PC-9 (cell line): Measurements from ENCODE around the gene FKBP5. TPM values are rescaled to one million over a fixed set of nuclear protein-coding genes. Genes with fewer than 3 reads are reported as not detected.
"Not testable (repeated sequence)": the region's sequence is repeated elsewhere in the genome, so short reads cannot be mapped to it uniquely, and the experiment has no call there.

Experiments
- BruUV-seq: library from RNA; stranded (reverse); fragments of 400-500 nt; replicated peaks from 2 replicates; lab custom pipeline; 2021; lab: Mats Ljungman, UMichigan
- CTCF ChIA-PET: fragments of 300-600 bp; sonication (Branson Sonifier 250); formaldehyde crosslinking; loops from one replicate; lab custom pipeline; 2022; ENCODE audit warnings: antibody characterized with exemption; lab: Charles Lee
- POLR2A ChIA-PET: fragments of 300-600 bp; sonication (Branson Sonifier 250); formaldehyde crosslinking; loops from one replicate; lab custom pipeline; 2022; ENCODE audit warnings: antibody characterized with exemption; ENCODE audit not compliant: unreplicated experiment; lab: Charles Lee
- DNase-seq, 2 experiments: peaks; one replicate each; pipeline versions ENCODE4 v3.0.0 to v3.0.0-alpha.2; 2015 to 2022; ENCODE audit warnings: mixed read lengths in 1 of 2
- H2AFZ ChIP-seq: fragments of 200-600 bp; sonication (generic); 2 replicates; pipeline ENCODE4 v1.8.1; 2017; ENCODE audit warnings: antibody characterized with exemption
- H3F3A ChIP-seq: fragments of 200-600 bp; sonication (generic); 2 replicates; pipeline ENCODE4 v1.8.1; 2017; ENCODE audit warnings: antibody characterized with exemption, mild to moderate bottlenecking, low read depth; ENCODE audit not compliant: insufficient read depth
- H3K27ac ChIP-seq: fragments of 200-600 bp; sonication (generic); 2 replicates; pipeline ENCODE4 v1.6.1; 2016; ENCODE audit warnings: mixed run types
- H3K27me3 ChIP-seq: fragments of 200-600 bp; sonication (generic); 2 replicates; pipeline ENCODE4 v1.6.1; 2016; ENCODE audit warnings: low read depth, mixed run types; ENCODE audit not compliant: insufficient read depth
- H3K36me3 ChIP-seq: fragments of 200-600 bp; sonication (generic); 2 replicates; pipeline ENCODE4 v1.6.1; 2016; ENCODE audit warnings: low read depth, mixed run types
- H3K4me1 ChIP-seq: fragments of 200-600 bp; sonication (generic); replicated peaks from 2 replicates; pipeline ENCODE4 v1.6.1; 2016; ENCODE audit warnings: mixed run types; ENCODE audit not compliant: insufficient read depth
- H3K4me2 ChIP-seq: fragments of 200-600 bp; sonication (generic); 2 replicates; pipeline ENCODE4 v1.6.1; 2017; ENCODE audit warnings: mixed run types
- H3K4me3 ChIP-seq: fragments of 200-600 bp; sonication (generic); 2 replicates; pipeline ENCODE4 v1.6.1; 2016; ENCODE audit warnings: mixed run types
- H3K79me2 ChIP-seq: fragments of 200-600 bp; sonication (generic); 2 replicates; pipeline ENCODE4 v1.6.1; 2017; ENCODE audit warnings: low read depth, mixed run types
- H3K9me2 ChIP-seq: fragments of 200-600 bp; sonication (generic); 2 replicates; pipeline ENCODE4 v1.8.1; 2017; ENCODE audit warnings: mild to moderate bottlenecking; ENCODE audit not compliant: insufficient read depth
- H3K9me3 ChIP-seq: fragments of 200-600 bp; sonication (generic); 2 replicates; pipeline ENCODE4 v1.8.1; 2016; ENCODE audit warnings: low read depth; ENCODE audit not compliant: insufficient read depth
- H4K20me1 ChIP-seq: fragments of 200-600 bp; sonication (generic); 2 replicates; pipeline ENCODE4 v1.8.1; 2017; ENCODE audit not compliant: insufficient read depth
- EZH2 ChIP-seq: fragments of 200-600 bp; sonication (generic); IDR thresholded peaks from 2 replicates; pipeline ENCODE4 v1.8.0; 2017; ENCODE audit warnings: antibody characterized with exemption, low read depth
- intact Hi-C: fragments of 100-400 bp; cut with micrococcal nuclease; formaldehyde crosslinking; loops from one replicate; pipeline ENCODE4 v1.10.0; 2022; ENCODE audit not compliant: unreplicated experiment
- total RNA-seq: library from RNA; stranded (reverse); gene quantifications from 2 replicates; pipeline ENCODE4 v1.2.3, GENCODE V29; 2021
- TF ChIP-seq, protein P1 (sequence below): fragments of 200-600 bp; sonication (generic); conservative IDR thresholded peaks from 2 replicates; pipeline ENCODE4 v1.6.1; 2017; ENCODE audit warnings: mixed run types, antibody characterized with exemption, mild to moderate bottlenecking, moderate library complexity

Gene FKBP5
- total RNA-seq, 1 experiment from 2014 or later: 5.0 TPM

DNA sequence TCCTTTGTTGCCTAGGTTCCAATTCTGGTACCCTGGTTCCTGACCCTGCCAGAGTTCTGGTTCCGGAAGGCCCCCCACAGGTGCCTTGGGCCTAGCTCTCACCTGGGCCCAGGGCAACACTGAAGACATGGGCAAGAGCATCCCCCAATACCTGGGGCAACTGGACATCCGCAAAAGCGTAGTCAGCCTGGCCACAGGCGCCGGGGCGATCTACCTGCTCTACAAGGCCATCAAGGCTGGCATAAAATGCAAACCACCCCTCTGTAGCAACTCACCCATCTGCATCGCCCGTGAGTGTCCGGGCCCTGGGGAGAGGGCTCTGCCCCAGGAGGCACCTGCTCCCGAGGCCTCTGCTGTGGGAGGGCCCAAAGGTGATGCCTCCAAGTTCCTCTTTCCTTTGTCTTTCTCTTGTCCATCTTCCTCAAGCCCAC is 48.3 kb upstream of the FKBP5 start, which contains the start of gene ARMC12:
ARMC12 (plus strand) TSS at position 51 of the 431 bp plus-strand sequence; CDS start at position 128, 77 bp downstream.
- Histone ChIP-seq H3K9me2 (no peaks in the 10 kb centered on the region), H3K79me2 (no peaks in the 10 kb centered on the region), H3K9me3 (no peaks in the 10 kb centered on the region), H3K4me1 (peaks cover 7% of the 10 kb centered on the region), H3K36me3 (no peaks in the 10 kb centered on the region), H3K4me3 (no peak within 1 kb of the TSS), H2AFZ (no peak within 1 kb of the TSS), H3K27me3 (no peaks in the 10 kb centered on the region), H3F3A (no peaks in the 10 kb centered on the region), H3K4me2 (no peak within 1 kb of the TSS), H4K20me1 (no peaks in the 10 kb centered on the region), H3K27ac (no peak within 1 kb of the TSS)
- ChIA-PET CTCF (interaction anchor here (0.6 to 2.1 kb wide), 7 partner anchors 46 to 291 kb away, joined by 3 to 18 read pairs (median 8); no protein-coding TSS in a partner anchor), POLR2A (no interaction called here)
- no TSS peak for BruUV-seq
- intact Hi-C loops: loop anchor here (1.0 to 10.0 kb wide), 6 partner anchors 153 to 440 kb away; partner anchors contain the start of genes DEF6, PPARD and RPL10A
- no peak for DNase-seq
- no peak for TF ChIP-seq EZH2
- TF ChIP-seq, protein P1, sequence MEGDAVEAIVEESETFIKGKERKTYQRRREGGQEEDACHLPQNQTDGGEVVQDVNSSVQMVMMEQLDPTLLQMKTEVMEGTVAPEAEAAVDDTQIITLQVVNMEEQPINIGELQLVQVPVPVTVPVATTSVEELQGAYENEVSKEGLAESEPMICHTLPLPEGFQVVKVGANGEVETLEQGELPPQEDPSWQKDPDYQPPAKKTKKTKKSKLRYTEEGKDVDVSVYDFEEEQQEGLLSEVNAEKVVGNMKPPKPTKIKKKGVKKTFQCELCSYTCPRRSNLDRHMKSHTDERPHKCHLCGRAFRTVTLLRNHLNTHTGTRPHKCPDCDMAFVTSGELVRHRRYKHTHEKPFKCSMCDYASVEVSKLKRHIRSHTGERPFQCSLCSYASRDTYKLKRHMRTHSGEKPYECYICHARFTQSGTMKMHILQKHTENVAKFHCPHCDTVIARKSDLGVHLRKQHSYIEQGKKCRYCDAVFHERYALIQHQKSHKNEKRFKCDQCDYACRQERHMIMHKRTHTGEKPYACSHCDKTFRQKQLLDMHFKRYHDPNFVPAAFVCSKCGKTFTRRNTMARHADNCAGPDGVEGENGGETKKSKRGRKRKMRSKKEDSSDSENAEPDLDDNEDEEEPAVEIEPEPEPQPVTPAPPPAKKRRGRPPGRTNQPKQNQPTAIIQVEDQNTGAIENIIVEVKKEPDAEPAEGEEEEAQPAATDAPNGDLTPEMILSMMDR: no peak

GRCh38 chr6:35736253-35736894 is 47.7 kb upstream of the FKBP5 start:
- H3K4me3 ChIP-seq: no peak overlapping the region
- H3K79me2 ChIP-seq: no peaks in the 10 kb centered on the region
- no peak overlapping the region for H3K27ac ChIP-seq
- H2AFZ ChIP-seq: no peak overlapping the region
- no TSS peak for BruUV-seq
- no peak for TF ChIP-seq EZH2
- TF ChIP-seq, protein P1: peak; percentile 88
- POLR2A ChIA-PET: interaction anchor here (0.6 kb wide), 1 partner anchor 180 kb away, joined by 4 read pairs; no protein-coding TSS in a partner anchor
- no peaks in the 10 kb centered on the region for H3K9me2 ChIP-seq
- no peaks in the 10 kb centered on the region for H3F3A ChIP-seq
- no peaks in the 10 kb centered on the region for H4K20me1 ChIP-seq
- H3K4me1 ChIP-seq: peaks cover 7% of the 10 kb centered on the region
- DNase-seq: peak; percentile 51 to 71
- CTCF ChIA-PET: interaction anchor here (0.6 to 2.1 kb wide), 10 partner anchors 9 to 389 kb away, joined by 3 to 18 read pairs (median 4); no protein-coding TSS in a partner anchor
- H3K4me2 ChIP-seq: no peak overlapping the region
- H3K9me3 ChIP-seq: no peaks in the 10 kb centered on the region
- no peaks in the 10 kb centered on the region for H3K36me3 ChIP-seq
- no peaks in the 10 kb centered on the region for H3K27me3 ChIP-seq
- intact Hi-C loops: loop anchor here (1.0 to 10.0 kb wide), 4 partner anchors 152 to 440 kb away; partner anchors contain the start of genes DEF6 and RPL10A

DNA sequence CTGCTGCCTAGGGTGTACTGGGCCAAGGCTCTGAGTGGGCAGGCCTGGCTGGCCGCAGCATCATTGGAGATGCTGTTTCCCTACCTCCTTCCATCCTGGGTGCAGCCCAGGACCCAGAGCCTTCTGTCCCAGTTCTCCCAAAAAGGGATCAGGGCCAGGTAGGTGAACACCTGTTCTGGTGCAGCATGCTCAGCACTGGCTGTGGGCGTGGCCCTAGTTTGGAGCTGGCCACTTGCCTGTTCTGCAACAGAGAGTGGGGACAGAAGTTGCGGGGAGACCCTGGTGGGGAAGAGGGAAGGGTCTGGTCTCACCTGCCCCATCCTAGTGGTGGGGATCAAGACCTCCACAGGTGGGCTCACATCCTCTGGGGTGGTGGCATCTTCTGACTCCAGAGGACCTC is 46.7 kb upstream of the FKBP5 start:
- H3K9me3 ChIP-seq: no peaks in the 10 kb centered on the region
- no peak for TF ChIP-seq EZH2
- TF ChIP-seq, protein P1: no peak
- BruUV-seq: no TSS peak
- peaks cover 5% of the 10 kb centered on the region; the same call in 1 of the 2 replicates for H3F3A ChIP-seq
- no peak overlapping the region for H3K27ac ChIP-seq
- H3K4me1 ChIP-seq: peaks cover 7% of the 10 kb centered on the region
- no peaks in the 10 kb centered on the region for H4K20me1 ChIP-seq
- H3K27me3 ChIP-seq: no peaks in the 10 kb centered on the region
- intact Hi-C loops: loop anchor here (10.0 kb wide), 1 partner anchor 271 kb away; the partner anchor contains the start of gene RPL10A
- H2AFZ ChIP-seq: no peak overlapping the region
- no peak overlapping the region for H3K4me3 ChIP-seq
- ChIA-PET POLR2A (no interaction called here), CTCF (interaction anchor here (1.0 kb wide), 2 partner anchors 8 to 150 kb away, joined by 4 to 5 read pairs; no protein-coding TSS in a partner anchor)
- H3K79me2 ChIP-seq: no peaks in the 10 kb centered on the region
- H3K9me2 ChIP-seq: no peaks in the 10 kb centered on the region
- no peak for DNase-seq
- H3K36me3 ChIP-seq: no peaks in the 10 kb centered on the region
- no peak overlapping the region for H3K4me2 ChIP-seq

DNA sequence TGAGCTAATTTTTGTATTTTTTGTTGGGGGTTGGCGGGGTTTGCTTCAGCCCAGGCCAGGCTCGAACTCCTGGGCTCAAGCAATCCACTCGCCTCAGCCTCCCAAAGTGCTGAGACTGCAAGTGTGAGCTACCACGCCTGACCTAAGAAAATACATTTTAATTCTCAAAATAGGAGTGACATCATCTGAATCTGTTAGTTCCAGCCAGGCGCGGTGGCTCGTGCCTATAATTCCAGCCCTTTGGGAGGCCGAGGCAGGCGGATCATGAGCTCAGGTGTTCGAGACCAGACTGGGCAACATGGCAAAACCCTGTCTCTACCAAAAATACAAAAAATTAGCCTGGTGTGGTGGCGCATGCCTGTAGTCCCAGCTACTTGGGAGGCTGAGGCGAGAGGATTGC is 45.6 kb upstream of the FKBP5 start:
- H3K36me3 ChIP-seq, H3K27me3 ChIP-seq, H2AFZ ChIP-seq, H3K9me3 ChIP-seq, H3K9me2 ChIP-seq, H3K27ac ChIP-seq, H3K4me3 ChIP-seq, H4K20me1 ChIP-seq, H3K79me2 ChIP-seq, DNase-seq, BruUV-seq, POLR2A ChIA-PET, H3K4me2 ChIP-seq, H3K4me1 ChIP-seq: not testable (repeated sequence)
- CTCF ChIA-PET: interaction anchor here (0.7 to 1.2 kb wide), 3 partner anchors 10 to 209 kb away, joined by 3 to 9 read pairs (median 7); no protein-coding TSS in a partner anchor
- peaks cover 14% of the 10 kb centered on the region; the same call in 1 of the 2 replicates for H3F3A ChIP-seq
- intact Hi-C loops: loop anchor here (1.0 to 10.0 kb wide), 2 partner anchors 45 to 270 kb away; partner anchors contain the start of gene RPL10A
